Retina (tissue), 1 donor: ENCODE data around the gene KLHL36.

Experiments used
- DNase-seq: peaks from one replicate; pipeline ENCODE4 v3.0.0-alpha.2; 2016

The KLHL36 gene

GRCh38 chr16:84699712-84700445, 51.6 kb downstream of the KLHL36 start, which contains the start of gene USP10:
Gene USP10, plus strand, starts transcription at chr16:84700000. Its CDS starts 91 bp downstream, at chr16:84700091.
- DNase-seq = peak; percentile 81

- DNase-seq = peak; percentile 58
Observed at GRCh38 chr16:84700446-84701300, 52.4 kb downstream of the KLHL36 start.

- DNase-seq = no peak
Observed at GRCh38 chr16:84703681-84704080, 55.4 kb downstream of the KLHL36 start.

- DNase-seq = no peak
Observed at GRCh38 chr16:84704253-84704652, 55.9 kb downstream of the KLHL36 start.

DNA sequence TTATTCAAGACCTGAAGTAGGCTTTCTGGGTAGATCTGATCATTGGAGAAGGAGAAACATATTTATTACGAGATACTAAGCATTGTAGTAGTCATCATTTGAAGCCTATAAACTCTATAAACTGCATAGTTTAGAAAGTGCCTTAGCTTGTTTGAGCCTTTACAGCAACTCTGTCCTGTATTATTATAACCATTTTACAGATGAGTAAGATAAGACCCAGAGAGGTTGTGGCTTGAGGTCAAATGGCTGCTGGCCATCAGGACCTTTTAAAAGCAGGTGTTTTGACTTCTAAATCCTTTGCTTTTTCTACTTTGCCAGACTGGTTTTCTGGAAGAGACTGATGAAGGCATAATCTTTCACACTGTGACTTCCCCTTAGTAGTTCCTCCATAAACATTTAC, 58.5 kb downstream of the KLHL36 start:
- no peak for DNase-seq

- DNase-seq = no peak
Observed at GRCh38 chr16:84709609-84710008, 61.3 kb downstream of the KLHL36 start.

DNA sequence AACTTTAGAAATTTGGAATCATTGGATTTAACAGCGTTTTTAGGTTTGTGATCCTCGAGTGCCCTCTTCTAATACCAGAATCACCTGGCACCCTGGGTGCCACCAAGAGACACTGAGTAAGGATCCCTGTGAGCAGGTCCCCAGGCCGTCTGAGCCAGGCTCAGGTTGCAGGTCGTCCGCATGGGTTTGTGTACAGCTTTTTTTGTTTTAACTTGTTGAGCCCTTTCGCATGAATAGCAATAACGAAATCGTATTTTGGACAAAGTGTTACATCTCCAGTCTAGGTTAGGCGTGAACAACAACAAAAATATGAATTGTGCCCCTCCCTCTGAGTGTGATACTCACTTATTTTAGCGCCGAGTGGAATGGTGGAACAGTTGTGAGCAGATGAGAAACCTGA, 62.4 kb downstream of the KLHL36 start:
- no peak for DNase-seq
